Heart left ventricle (tissue), 16 donors: ENCODE data around the gene TBC1D10B. TPM values are rescaled to one million over a fixed set of nuclear protein-coding genes. Genes with fewer than 3 reads are reported as not detected.
"Not testable (repeated sequence)": the region's sequence is repeated elsewhere in the genome, so short reads cannot be mapped to it uniquely, and the experiment has no call there.

Experiments
- ATAC-seq, 4 donors: fragments of 200-7000 bp; cut with Tn5 transposase; one replicate each; pipeline ENCODE4 v1.9.1; 2020 to 2022; ENCODE audit warnings: moderate library complexity in 4 of 4, mild to moderate bottlenecking in 3 of 4, moderate number of reproducible peaks in 1 of 4
- DNase-seq, 5 donors: peaks; one replicate each; pipeline ENCODE4 v3.0.0-alpha.2; 2020
- H3K27ac ChIP-seq, 12 donors: fragments of 200-600 bp; sonication (generic) in 4 of 12; one replicate each; pipeline versions ENCODE4 v1.5.0 to v1.8.0; 2016 to 2022; ENCODE audit warnings: mild to moderate bottlenecking in 2 of 12
- H3K27me3 ChIP-seq, 9 donors: fragments of 200-600 bp; sonication (generic) in 2 of 9; one replicate each; pipeline versions ENCODE4 v1.5.1 to v1.8.0; 2016 to 2022; ENCODE audit warnings: mild to moderate bottlenecking in 3 of 9
- H3K36me3 ChIP-seq, 9 donors: fragments of 200-600 bp; sonication (generic) in 2 of 9; one replicate each; pipeline versions ENCODE4 v1.5.0 to v1.8.0; 2018 to 2022; ENCODE audit warnings: mild to moderate bottlenecking in 2 of 9
- H3K4me1 ChIP-seq, 12 donors: fragments of 200-600 bp; sonication (generic) in 4 of 12; one replicate each; pipeline versions ENCODE4 v1.5.0 to v1.8.0; 2016 to 2022; ENCODE audit warnings: mild to moderate bottlenecking in 3 of 12
- H3K4me3 ChIP-seq, 12 donors: fragments of 200-600 bp; sonication (generic) in 4 of 12; one replicate each; pipeline versions ENCODE4 v1.5.0 to v1.8.0; 2017 to 2022; ENCODE audit warnings: mild to moderate bottlenecking in 9 of 12, moderate library complexity in 4 of 12
- H3K9me3 ChIP-seq, 12 donors: fragments of 200-600 bp; sonication (generic) in 4 of 12; one replicate each; pipeline versions ENCODE4 v1.5.0 to v1.8.0; 2016 to 2022; ENCODE audit warnings: mild to moderate bottlenecking in 1 of 12
- WGBS, 4 donors: extraction: QIAGEN DNeasy Blood & Tissue Kit in 2 of 4; methylation state at CpG; one replicate each; pipeline versions ENCODE4 v1.1.5 to v1.1.7; 2013 to 2018; 5-methylcytosine and 5-hydroxymethylcytosine counted together
- intact Hi-C, 10 donors: fragments of 100-400 bp; cut with DNase I; formaldehyde crosslinking; loops; one replicate each; pipeline versions ENCODE4 v1.11.1 to v1.14.2; 2022
- polyA plus RNA-seq, 2 donors: library from polyadenylated mRNA; stranded (reverse); fragments of 200-250 nt; gene quantifications; one replicate each; pipeline ENCODE4 v1.2.3, GENCODE V29; 2013
- total RNA-seq, 9 donors: library from RNA; depleted of rRNA in 2 of 9; stranded (reverse); fragments of >200 nt in 2 of 9; fragmentation: NEBNext Ultra II Directional in 3 of 9; extraction: Animal tissue kit (Norgen Biotek cat#: 25700) in 3 of 9; gene quantifications; one replicate each; pipeline versions ENCODE4 v1.1.0 to v1.2.4, GENCODE V29; 2016 to 2023
- donor health status: ischemic (EF 13 %, LVEDD 7.1; RV severe dilation, severe dysfunction).
- donor health status: healthy with polysubstance abuse.
- donor health status: DM: no; HTN: yes; CAD: no.
- donor health status: DM: no; HTN: no; CAD: no.
- donor health status: ischemic (EF 25% LVEDD 6.9; RV normal size, moderate dysfunction).
- donor health status: ischemic (EF 25% LVEDD 5.7; RV mildly dilated, moderate dysfunction).
- donor health status: healthy.
- donor health status: DM: yes; HTN: yes; CAD: no.
- donor health status: ischemic (EF 35%, LVEDD 5.7; RV mildly dilated, moderate dysfunction).
- donor health status: nonischemic (EF 11% LVEDD 7.7; RV severe dilation, severe dysfunction).
- donor health status: DM: yes; HTN: yes; CAD: no.
- donor health status: PGD.
- donor health status: ischemic (EF 29% LVEDD 5.4; RV normal size, mild dysfunction).
- donor health status: nonischemic (EF 23%, LVEDD 6.1; RV moderate dilation, normal function).

Gene TBC1D10B
- total and polyA plus RNA-seq, 11 donors = 16.9 to 40.0 (median 24.2) TPM

- H3K27ac ChIP-seq, DNase-seq, H3K4me3 ChIP-seq, H3K9me3 ChIP-seq, H3K36me3 ChIP-seq, intact Hi-C loops, ATAC-seq, H3K27me3 ChIP-seq: not testable (repeated sequence)
- WGBS, 4 donors = 78 to 100% (median 87%) methylated on average over 1 to 3 of the region's 4 CpGs; no CpG with 5 or more reads in 1 of the 4 donors
- peaks cover 0 to 15% (median 7%) of the 10 kb centered on the region in 12 donors for H3K4me1 ChIP-seq
Observed at GRCh38 chr16:30310937-30311336, 59.4 kb downstream of the TBC1D10B start.

DNA sequence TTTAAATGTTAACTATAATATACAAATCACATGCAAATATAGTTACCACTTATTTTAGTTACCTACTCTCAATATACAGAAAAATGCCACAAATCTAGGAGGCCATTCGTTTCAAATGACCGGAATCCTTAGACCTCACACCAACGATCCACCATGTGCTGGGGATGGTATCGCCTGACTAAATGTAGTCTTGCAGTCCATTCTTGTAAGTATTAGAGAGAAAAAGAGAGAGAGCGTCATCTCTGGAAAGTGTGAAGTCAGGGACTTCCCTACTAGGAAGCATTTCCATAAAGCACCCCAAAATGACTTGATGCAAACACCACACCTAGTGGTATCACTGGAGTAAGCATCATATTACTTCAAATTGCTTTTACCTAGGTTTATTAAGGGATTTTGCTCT lies 61.0 kb downstream of the TBC1D10B start:
- intact Hi-C loops, DNase-seq, ATAC-seq, H3K27me3 ChIP-seq, H3K36me3 ChIP-seq, H3K9me3 ChIP-seq, H3K27ac ChIP-seq, H3K4me3 ChIP-seq: not testable (repeated sequence)
- 89 to 93% (median 91%) methylated on average over 5 of the region's 5 CpGs for WGBS, 4 donors
- H3K4me1 ChIP-seq = peaks cover 0 to 15% (median 7%) of the 10 kb centered on the region in 12 donors

Other genes starting within 250 kb of the TBC1D10B start
- 10 to 100 TPM; 32.9 to 79.4 (median 50.2) TPM for gene MAPK3, start 247.3 kb downstream of the TBC1D10B start, total RNA-seq
- gene MAPK3, start 247.3 kb downstream of the TBC1D10B start, polyA plus RNA-seq = 10 to 100 TPM; 49.4 to 61.3 TPM
- 100 to 1,000 TPM in 1 of 9 donors, 10 to 100 TPM in 3, 1 to 10 TPM in 5; 4.3 to 102 (median 8.5) TPM for gene CORO1A, start 186.9 kb downstream of the TBC1D10B start, total RNA-seq
- 10 to 100 TPM in 1 of 2 donors, 1 to 10 TPM in 1; 6.4 to 16.8 TPM for gene CORO1A, start 186.9 kb downstream of the TBC1D10B start, polyA plus RNA-seq
- gene BOLA2B, start 176.8 kb downstream of the TBC1D10B start, total RNA-seq = 100 to 1,000 TPM in 2 of 9 donors, 10 to 100 TPM in 7; 41.6 to 129 (median 58.2) TPM
- 100 to 1,000 TPM; 140 to 204 TPM for gene BOLA2B, start 176.8 kb downstream of the TBC1D10B start, polyA plus RNA-seq
- 10 to 100 TPM in 7 of 9 donors, 1 to 10 TPM in 2; 8.2 to 32.2 (median 26.0) TPM for gene SLX1A, start 176.6 kb downstream of the TBC1D10B start, total RNA-seq
- gene SLX1A, start 176.6 kb downstream of the TBC1D10B start, polyA plus RNA-seq = 10 to 100 TPM; 19.2 to 25.6 TPM
- 10 to 100 TPM in 3 of 9 donors, 1 to 10 TPM in 6; 1.2 to 14.9 (median 9.7) TPM for gene SULT1A3, start 171.2 kb downstream of the TBC1D10B start, total RNA-seq
- 10 to 100 TPM in 1 of 2 donors, 1 to 10 TPM in 1; 5.2 to 10.8 TPM for gene SULT1A3, start 171.2 kb downstream of the TBC1D10B start, polyA plus RNA-seq
- gene NPIPB13, start 122.0 kb downstream of the TBC1D10B start, total RNA-seq = 10 to 100 TPM in 1 of 9 donors, 1 to 10 TPM in 6, under 1 TPM in 2; 0.63 to 12.3 (median 3.9) TPM
- 1 to 10 TPM; 1.9 to 3.5 TPM for gene NPIPB13, start 122.0 kb downstream of the TBC1D10B start, polyA plus RNA-seq
- 10 to 100 TPM; 21.5 to 54.5 (median 39.8) TPM for gene CD2BP2, start 15.2 kb downstream of the TBC1D10B start, total RNA-seq
- gene CD2BP2, start 15.2 kb downstream of the TBC1D10B start, polyA plus RNA-seq = 10 to 100 TPM; 21.9 to 51.9 TPM
- not detected for gene MYL11, start 4.3 kb upstream of the TBC1D10B start, total RNA-seq
- not detected for gene MYL11, start 4.3 kb upstream of the TBC1D10B start, polyA plus RNA-seq
- 1 to 10 TPM in 6 of 9 donors, under 1 TPM in 2, not detected in 1; 0.67 to 9.2 (median 1.5) TPM for gene SEPTIN1, start 12.1 kb upstream of the TBC1D10B start, total RNA-seq
- 1 to 10 TPM in 1 of 2 donors, under 1 TPM in 1; 0.44 to 2.4 TPM for gene SEPTIN1, start 12.1 kb upstream of the TBC1D10B start, polyA plus RNA-seq
- 10 to 100 TPM in 1 of 9 donors, 1 to 10 TPM in 8; 4.1 to 10.3 (median 5.9) TPM for gene ZNF48, start 24.9 kb upstream of the TBC1D10B start, total RNA-seq
- 10 to 100 TPM in 1 of 2 donors, 1 to 10 TPM in 1; 3.1 to 11.0 TPM for gene ZNF48, start 24.9 kb upstream of the TBC1D10B start, polyA plus RNA-seq
- gene ZNF771, start 37.1 kb upstream of the TBC1D10B start, total RNA-seq = 10 to 100 TPM in 2 of 9 donors, 1 to 10 TPM in 7; 4.8 to 18.8 (median 6.8) TPM
- 10 to 100 TPM in 1 of 2 donors, 1 to 10 TPM in 1; 4.4 to 13.6 TPM for gene ZNF771, start 37.1 kb upstream of the TBC1D10B start, polyA plus RNA-seq
- gene DCTPP1, start 59.5 kb upstream of the TBC1D10B start, total RNA-seq = 10 to 100 TPM; 18.9 to 32.6 (median 28.4) TPM
- gene DCTPP1, start 59.5 kb upstream of the TBC1D10B start, polyA plus RNA-seq = 10 to 100 TPM; 13.8 to 68.7 TPM
- 10 to 100 TPM; 15.1 to 46.2 (median 30.0) TPM for gene SEPHS2, start 75.4 kb upstream of the TBC1D10B start, total RNA-seq
- gene SEPHS2, start 75.4 kb upstream of the TBC1D10B start, polyA plus RNA-seq = 10 to 100 TPM; 18.9 to 62.8 TPM
- gene ITGAL, start 102.2 kb upstream of the TBC1D10B start, total RNA-seq = 10 to 100 TPM in 2 of 9 donors, 1 to 10 TPM in 4, under 1 TPM in 3; 0.25 to 29.5 (median 1.8) TPM
- gene ITGAL, start 102.2 kb upstream of the TBC1D10B start, polyA plus RNA-seq = 1 to 10 TPM in 1 of 2 donors, under 1 TPM in 1; 0.47 to 1.3 TPM
- 10 to 100 TPM; 38.9 to 67.0 (median 47.8) TPM for gene ZNF768, start 156.1 kb upstream of the TBC1D10B start, total RNA-seq
- gene ZNF768, start 156.1 kb upstream of the TBC1D10B start, polyA plus RNA-seq = 10 to 100 TPM; 60.9 to 88.2 TPM
- 10 to 100 TPM in 5 of 9 donors, 1 to 10 TPM in 4; 8.6 to 15.2 (median 10.5) TPM for gene ZNF747, start 164.4 kb upstream of the TBC1D10B start, total RNA-seq
- 1 to 10 TPM; 8.9 to 9.5 TPM for gene ZNF747, start 164.4 kb upstream of the TBC1D10B start, polyA plus RNA-seq
- gene ZNF764, start 187.9 kb upstream of the TBC1D10B start, total RNA-seq = 10 to 100 TPM in 6 of 9 donors, 1 to 10 TPM in 3; 8.5 to 17.2 (median 12.3) TPM
- 1 to 10 TPM; 7.4 to 8.7 TPM for gene ZNF764, start 187.9 kb upstream of the TBC1D10B start, polyA plus RNA-seq
- gene ZNF688, start 201.2 kb upstream of the TBC1D10B start, total RNA-seq = 10 to 100 TPM in 8 of 9 donors, 1 to 10 TPM in 1; 10.0 to 14.3 (median 11.6) TPM
- 10 to 100 TPM in 1 of 2 donors, 1 to 10 TPM in 1; 7.6 to 15.7 TPM for gene ZNF688, start 201.2 kb upstream of the TBC1D10B start, polyA plus RNA-seq
- gene ZNF785, start 215.2 kb upstream of the TBC1D10B start, total RNA-seq = 10 to 100 TPM in 1 of 9 donors, 1 to 10 TPM in 8; 2.9 to 10.9 (median 4.8) TPM
- 1 to 10 TPM; 3.0 to 4.5 TPM for gene ZNF785, start 215.2 kb upstream of the TBC1D10B start, polyA plus RNA-seq
- 1 to 10 TPM; 4.0 to 7.9 (median 6.6) TPM for gene ZNF689, start 239.9 kb upstream of the TBC1D10B start, total RNA-seq
- gene ZNF689, start 239.9 kb upstream of the TBC1D10B start, polyA plus RNA-seq = 1 to 10 TPM; 2.7 to 4.9 TPM